ENCODE data around the gene GALNT7. TPM values are rescaled to one million over a fixed set of nuclear protein-coding genes. Genes with fewer than 3 reads are reported as not detected.
"Not testable (repeated sequence)": the region's sequence is repeated elsewhere in the genome, so short reads cannot be mapped to it uniquely, and the experiment has no call there.

The GALNT7 gene
- polyA plus RNA-seq, 1 of the 3 experiments (the other 2 are of a cell fraction), result 14.8 TPM

- H3K27ac ChIP-seq (ENCODE audit: low read depth in 2 of 2, low read length in 1 of 2), result peak overlapping the region in 1 of 2 experiments; percentile 62; a peak in 2 of 4 replicates
- peaks cover 0 to 8% of the 10 kb centered on the region in 2 experiments for H3K36me3 ChIP-seq (replicated peaks in 1 of 2; ENCODE audit: control insufficient read depth in 1 of 2, insufficient read depth in 2 of 2, low read length in 1 of 2)
- no peak overlapping the region; the same call in 1 of the 2 replicates for H3K9ac ChIP-seq
- H3K4me1 ChIP-seq (ENCODE audit: control insufficient read depth in 1 of 2, insufficient read depth in 2 of 2, low read depth in 1 of 2, low read length in 1 of 2), result peaks cover 6 to 37% of the 10 kb centered on the region in 2 experiments; a peak in 3 of 4 replicates
- ChIA-PET CTCF (no interaction called here), POLR2A (no interaction called here)
- H3K4me2 ChIP-seq, result no peak overlapping the region
- DNase-seq, result no peak
- H3K4me3 ChIP-seq (ENCODE audit: low read depth in 2 of 2, low read length in 1 of 2), result no peak overlapping the region
- no peaks in the 10 kb centered on the region; the same call in 1 of the 2 replicates for H4K20me1 ChIP-seq (ENCODE audit: insufficient read depth)
- peaks cover 16% of the 10 kb centered on the region for H3F3A ChIP-seq (replicated peaks; ENCODE audit: insufficient read depth)
- no peaks in the 10 kb centered on the region for H3K9me3 ChIP-seq
- H3K79me2 ChIP-seq (ENCODE audit: insufficient read depth), result peaks cover 27% of the 10 kb centered on the region; the same call in 1 of the 2 replicates
- H2AFZ ChIP-seq (ENCODE audit: low read depth), result no peak overlapping the region
- no peaks in the 10 kb centered on the region for H3K9me2 ChIP-seq
- TF ChIP-seq EZH2phosphoT487 (IDR thresholded peaks at IDR 0.05; ENCODE audit: borderline replicate concordance, low read depth) (no peak), CHD2 (IDR thresholded peaks at IDR 0.05; ENCODE audit: low read length, partially characterized antibody) (no peak), FOXM1 (IDR thresholded peaks at IDR 0.05; ENCODE audit: low read depth) (peak; percentile 87), JUND (IDR thresholded peaks at IDR 0.05) (peak; percentile 70), MEF2A (IDR thresholded peaks at IDR 0.05; ENCODE audit: borderline replicate concordance, low read depth) (0 out of 2 replicates have a peak, but pooled peaks have one; percentile 24), REST (IDR thresholded peaks at IDR 0.05; ENCODE audit: low read depth, low read length) (no peak), TCF12 (IDR thresholded peaks at IDR 0.05) (peak; percentile 75), EP300 (IDR thresholded peaks at IDR 0.05; ENCODE audit: borderline replicate concordance in 1 of 2, low read depth in 1 of 2, low read length in 1 of 2) (peak in 1 of 2 experiments; percentile 44; a peak in 1 of 4 replicates), FOXJ3 (CRISPR knock-in tag; IDR thresholded peaks at IDR 0.05) (no peak), POLR2AphosphoS5 (IDR thresholded peaks at IDR 0.05; ENCODE audit: low read depth, low read length) (no peak), CTCF (IDR thresholded peaks at IDR 0.05) (peak; percentile 10; the same call in 1 of the 2 replicates), FOSL2 (IDR thresholded peaks at IDR 0.05; ENCODE audit: borderline replicate concordance, low read depth) (peak; percentile 71), TEAD4 (IDR thresholded peaks at IDR 0.05; ENCODE audit: borderline replicate concordance, insufficient read depth) (peak; percentile 66; the same call in 1 of the 2 replicates), NFIC (IDR thresholded peaks at IDR 0.05; ENCODE audit: borderline replicate concordance) (no peak)
- TF ChIP-seq, protein P1, sequence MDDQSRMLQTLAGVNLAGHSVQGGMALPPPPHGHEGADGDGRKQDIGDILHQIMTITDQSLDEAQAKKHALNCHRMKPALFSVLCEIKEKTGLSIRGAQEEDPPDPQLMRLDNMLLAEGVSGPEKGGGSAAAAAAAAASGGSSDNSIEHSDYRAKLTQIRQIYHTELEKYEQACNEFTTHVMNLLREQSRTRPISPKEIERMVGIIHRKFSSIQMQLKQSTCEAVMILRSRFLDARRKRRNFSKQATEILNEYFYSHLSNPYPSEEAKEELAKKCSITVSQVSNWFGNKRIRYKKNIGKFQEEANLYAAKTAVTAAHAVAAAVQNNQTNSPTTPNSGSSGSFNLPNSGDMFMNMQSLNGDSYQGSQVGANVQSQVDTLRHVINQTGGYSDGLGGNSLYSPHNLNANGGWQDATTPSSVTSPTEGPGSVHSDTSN (IDR thresholded peaks at IDR 0.05), result peak; percentile 45; the same call in 1 of the 2 replicates
- no peaks in the 10 kb centered on the region for H3K27me3 ChIP-seq (ENCODE audit: insufficient read depth)
Observed at GRCh38 chr4:173218411-173219125, 50.0 kb downstream of the GALNT7 start.

- Histone ChIP-seq H3K4me1 (ENCODE audit: control insufficient read depth in 1 of 2, insufficient read depth in 2 of 2, low read depth in 1 of 2, low read length in 1 of 2) (peaks cover 6 to 33% of the 10 kb centered on the region in 2 experiments; a peak in 3 of 4 replicates), H3K79me2 (ENCODE audit: insufficient read depth) (peaks cover 27% of the 10 kb centered on the region; the same call in 1 of the 2 replicates), H3K27ac (ENCODE audit: low read depth in 2 of 2, low read length in 1 of 2) (peak overlapping the region in 1 of 2 experiments; percentile 62; a peak in 2 of 4 replicates), H3F3A (replicated peaks; ENCODE audit: insufficient read depth) (peaks cover 12% of the 10 kb centered on the region)
- H3K4me2 ChIP-seq; POLR2A ChIA-PET; H3K9me3 ChIP-seq; H2AFZ ChIP-seq (ENCODE audit: low read depth); CTCF ChIA-PET; DNase-seq; H3K9ac ChIP-seq; H4K20me1 ChIP-seq (ENCODE audit: insufficient read depth); H3K36me3 ChIP-seq (replicated peaks in 1 of 2; ENCODE audit: control insufficient read depth in 1 of 2, insufficient read depth in 2 of 2, low read length in 1 of 2); H3K27me3 ChIP-seq (ENCODE audit: insufficient read depth); H3K9me2 ChIP-seq; H3K4me3 ChIP-seq (ENCODE audit: low read depth in 2 of 2, low read length in 1 of 2): not testable (repeated sequence)
- WGBS (ENCODE audit: low lambda C conversion rate), result 96% methylated on average over 4 of the region's 4 CpGs
Observed at GRCh38 chr4:173219126-173219437, 50.5 kb downstream of the GALNT7 start.
